Osteoblast (primary cell): ENCODE measurements around the gene RAD51B. TPM values are rescaled to one million over a fixed set of nuclear protein-coding genes. Genes with fewer than 3 reads are reported as not detected.

Experiments
- DNase-seq: peaks from one replicate; pipeline ENCODE4 v3.0.0; 2011; ENCODE audit warnings: low spot score, mixed read lengths; ENCODE audit not compliant: insufficient read length; ENCODE audit errors: missing footprints
- H2AFZ ChIP-seq: 2 replicates; pipeline ENCODE4 v1.6.0; 2011; ENCODE audit warnings: mild to moderate bottlenecking, low read length
- H3K27ac ChIP-seq: 2 replicates; pipeline ENCODE4 v1.5.1; 2011; ENCODE audit warnings: mild to moderate bottlenecking, low read depth, low read length, moderate library complexity
- H3K27me3 ChIP-seq: 2 replicates; pipeline ENCODE4 v1.6.0; 2012; ENCODE audit warnings: mild to moderate bottlenecking, control low read depth, inconsistent platforms, low read length, moderate library complexity; ENCODE audit not compliant: insufficient read depth
- H3K36me3 ChIP-seq: 2 replicates; pipeline ENCODE4 v1.5.1; 2011; ENCODE audit warnings: mild to moderate bottlenecking, low read length, control low read depth, moderate library complexity; ENCODE audit not compliant: insufficient read depth
- H3K4me1 ChIP-seq: 2 replicates; pipeline ENCODE4 v1.5.1; 2011; ENCODE audit warnings: mild to moderate bottlenecking, low read length, control low read depth, moderate library complexity; ENCODE audit not compliant: insufficient read depth
- H3K4me2 ChIP-seq: 2 replicates; pipeline ENCODE4 v1.6.0; 2011; ENCODE audit warnings: mild to moderate bottlenecking, low read length; ENCODE audit not compliant: insufficient read depth
- H3K4me3 ChIP-seq: fragments of 200-600 bp; sonication (generic); 3 replicates; pipeline ENCODE4 v1.5.1; 2012; ENCODE audit warnings: mild to moderate bottlenecking, low read length, inconsistent platforms; ENCODE audit not compliant: insufficient read depth
- H3K79me2 ChIP-seq: 2 replicates; pipeline ENCODE4 v1.6.0; 2012; ENCODE audit warnings: mild to moderate bottlenecking, low read length, control low read depth, inconsistent platforms; ENCODE audit not compliant: insufficient read depth
- H3K9me3 ChIP-seq: 2 replicates; pipeline ENCODE4 v1.5.1; 2011; ENCODE audit warnings: low read depth, low read length, control low read depth
- H4K20me1 ChIP-seq: 2 replicates; pipeline ENCODE4 v1.6.0; 2012; ENCODE audit warnings: mild to moderate bottlenecking, low read length, control low read depth; ENCODE audit not compliant: insufficient read depth
- CTCF ChIP-seq: IDR thresholded peaks from 2 replicates; pipeline ENCODE4 v1.5.1; 2011; ENCODE audit warnings: mild to moderate bottlenecking, low read depth, low read length, moderate library complexity; ENCODE audit errors: extremely low read depth
- total RNA-seq: library from RNA; depleted of rRNA; stranded (reverse); fragments of >200 nt; gene quantifications from 2 replicates; pipeline ENCODE4 v1.2.3, GENCODE V29; 2012

RAD51B gene
- total RNA-seq, 1 donor: 13.8 TPM

GRCh38 chr14:68103853-68104252 is 284.3 kb downstream of the RAD51B start:
- Histone ChIP-seq H3K27me3 (no peaks in the 10 kb centered on the region), H3K27ac (peak overlapping the region; percentile 55), H3K4me2 (no peak overlapping the region), H3K79me2 (no peaks in the 10 kb centered on the region), H4K20me1 (no peaks in the 10 kb centered on the region), H3K36me3 (no peaks in the 10 kb centered on the region), H3K4me1 (peaks cover 14% of the 10 kb centered on the region), H2AFZ (no peak overlapping the region), H3K4me3 (no peak overlapping the region), H3K9me3 (peaks cover 10% of the 10 kb centered on the region)
- TF ChIP-seq CTCF: no peak
- no peak for DNase-seq

GRCh38 chr14:68104518-68104917 is 284.9 kb downstream of the RAD51B start:
- H3K4me2 ChIP-seq: peak overlapping the region; percentile 5
- DNase-seq: peak; percentile 75
- peaks cover 10% of the 10 kb centered on the region for H3K9me3 ChIP-seq
- H3K4me3 ChIP-seq: no peak overlapping the region
- H3K79me2 ChIP-seq: no peaks in the 10 kb centered on the region
- H3K4me1 ChIP-seq: peaks cover 14% of the 10 kb centered on the region
- no peaks in the 10 kb centered on the region for H4K20me1 ChIP-seq
- peak overlapping the region; percentile 55 for H3K27ac ChIP-seq
- no peaks in the 10 kb centered on the region for H3K27me3 ChIP-seq
- no peak for TF ChIP-seq CTCF
- H3K36me3 ChIP-seq: no peaks in the 10 kb centered on the region
- no peak overlapping the region for H2AFZ ChIP-seq

- Histone ChIP-seq H3K27ac (no peak overlapping the region), H3K4me3 (no peak overlapping the region), H4K20me1 (no peaks in the 10 kb centered on the region), H3K9me3 (peaks cover 10% of the 10 kb centered on the region), H3K4me2 (no peak overlapping the region), H3K79me2 (no peaks in the 10 kb centered on the region), H2AFZ (no peak overlapping the region), H3K36me3 (no peaks in the 10 kb centered on the region), H3K4me1 (peaks cover 14% of the 10 kb centered on the region), H3K27me3 (no peaks in the 10 kb centered on the region)
- DNase-seq: no peak
- TF ChIP-seq CTCF: no peak
These were observed 286.2 kb downstream of the RAD51B start for GRCh38 chr14:68105816-68106215.

GRCh38 chr14:68106456-68106855 is 286.9 kb downstream of the RAD51B start:
- no peak overlapping the region for H3K4me2 ChIP-seq
- H3K9me3 ChIP-seq: peaks cover 10% of the 10 kb centered on the region

More at GRCh38 chr14:68106456-68106855, 286.9 kb downstream of the RAD51B start:
- Histone ChIP-seq H2AFZ (no peak overlapping the region), H3K27me3 (no peaks in the 10 kb centered on the region), H3K4me3 (no peak overlapping the region), H3K4me1 (peaks cover 14% of the 10 kb centered on the region), H3K36me3 (no peaks in the 10 kb centered on the region), H3K79me2 (no peaks in the 10 kb centered on the region), H3K27ac (no peak overlapping the region), H4K20me1 (no peaks in the 10 kb centered on the region)
- no peak for TF ChIP-seq CTCF
- no peak for DNase-seq
